ENCODE measurements around the gene CMTM6.

GRCh38 chr3:32500231-32500630, 2.4 kb downstream of the CMTM6 start:
- no peak for TF ChIP-seq CTCF (IDR thresholded peaks at IDR 0.05)
- no peak for TF ChIP-seq POLR2A (IDR thresholded peaks at IDR 0.05)

All from heart left ventricle (tissue), 13 donors.